Peyer's patch (tissue), 4 donors: ENCODE data around the gene MAN1A2. TPM values are rescaled to one million over a fixed set of nuclear protein-coding genes. Genes with fewer than 3 reads are reported as not detected.

Source experiments
- DNase-seq, 3 donors: peaks; one replicate each; pipeline ENCODE4 v3.0.0-alpha.2; 2017 to 2019
- H3K27ac ChIP-seq, 4 donors: fragments of 200-600 bp; sonication (generic); one replicate each; pipeline ENCODE4 v1.5.1; 2016 to 2019
- H3K27me3 ChIP-seq, 2 donors: fragments of 200-600 bp; sonication (generic); one replicate each; pipeline ENCODE4 v1.5.1; 2019
- H3K36me3 ChIP-seq, 3 donors: fragments of 200-600 bp; sonication (generic); one replicate each; pipeline ENCODE4 v1.5.1; 2016 to 2019
- H3K4me1 ChIP-seq, 4 donors: fragments of 200-600 bp; sonication (generic); one replicate each; pipeline ENCODE4 v1.5.1; 2016 to 2019
- H3K4me3 ChIP-seq, 4 donors: fragments of 200-600 bp; sonication (generic); 1 replicate in 3 of 4; 2 replicates in 1 of 4; pipeline ENCODE4 v1.5.1; 2016 to 2019; ENCODE audit warnings: mild to moderate bottlenecking in 1 of 4
- H3K9me3 ChIP-seq, 4 donors: fragments of 200-600 bp; sonication (generic); one replicate each; pipeline ENCODE4 v1.5.1; 2016 to 2019; ENCODE audit warnings: mild to moderate bottlenecking in 1 of 4
- POLR2A ChIP-seq, 2 donors: fragments of 450-650 bp; IDR thresholded peaks; one replicate each; pipeline ENCODE4 v1.5.1; 2017; ENCODE audit warnings: antibody characterized with exemption in 2 of 2, mild to moderate bottlenecking in 2 of 2, moderate library complexity in 2 of 2
- total RNA-seq, 4 donors: library from RNA; depleted of rRNA; stranded (reverse); fragments of >200 nt; gene quantifications; one replicate each; pipeline ENCODE4 v1.1.0, GENCODE V29; 2016
- TF ChIP-seq, protein P1 (sequence below), 6 experiments: fragments of 450-650 bp in 4 of 6; fragments of 200-600 bp in 2 of 6; sonication (generic) in 1 of 6; IDR thresholded peaks; one replicate each; pipeline ENCODE4 v1.5.1; 2017 to 2019; ENCODE audit warnings: antibody characterized with exemption in 6 of 6, mild to moderate bottlenecking in 3 of 6, moderate library complexity in 1 of 6

Gene MAN1A2
- total RNA-seq, 4 donors from 2014 or later: 43.2 to 53.8 (median 49.4) TPM

DNA sequence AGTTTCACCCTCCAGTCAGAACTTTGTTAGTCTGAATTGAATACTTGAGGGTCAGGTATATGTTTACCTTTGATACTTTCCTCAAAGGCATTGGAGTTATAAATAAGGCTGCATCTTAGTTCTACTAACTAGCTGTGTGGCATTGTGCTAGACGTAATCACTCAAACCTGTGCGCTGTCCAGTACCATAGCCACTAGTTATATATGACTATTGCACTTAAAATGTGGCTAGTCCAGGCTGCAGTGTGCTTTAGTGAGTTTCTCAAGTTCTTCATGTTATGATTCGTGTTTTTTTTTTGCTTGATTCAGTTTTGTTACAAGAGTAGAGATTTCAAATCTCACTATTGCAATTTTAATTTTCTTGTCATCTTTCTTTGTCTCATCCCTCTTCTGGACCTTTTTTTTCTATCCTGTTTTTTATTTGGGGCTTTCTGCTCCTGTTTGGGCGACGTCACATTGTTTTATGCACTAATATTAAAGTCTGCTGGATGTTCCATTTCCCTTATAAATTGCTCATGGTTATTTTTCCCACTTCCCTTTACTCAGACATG is 5.7 kb downstream of the MAN1A2 start:
- TF ChIP-seq POLR2A (IDR thresholded peaks at IDR 0.05): no peak
- TF ChIP-seq, protein P1, sequence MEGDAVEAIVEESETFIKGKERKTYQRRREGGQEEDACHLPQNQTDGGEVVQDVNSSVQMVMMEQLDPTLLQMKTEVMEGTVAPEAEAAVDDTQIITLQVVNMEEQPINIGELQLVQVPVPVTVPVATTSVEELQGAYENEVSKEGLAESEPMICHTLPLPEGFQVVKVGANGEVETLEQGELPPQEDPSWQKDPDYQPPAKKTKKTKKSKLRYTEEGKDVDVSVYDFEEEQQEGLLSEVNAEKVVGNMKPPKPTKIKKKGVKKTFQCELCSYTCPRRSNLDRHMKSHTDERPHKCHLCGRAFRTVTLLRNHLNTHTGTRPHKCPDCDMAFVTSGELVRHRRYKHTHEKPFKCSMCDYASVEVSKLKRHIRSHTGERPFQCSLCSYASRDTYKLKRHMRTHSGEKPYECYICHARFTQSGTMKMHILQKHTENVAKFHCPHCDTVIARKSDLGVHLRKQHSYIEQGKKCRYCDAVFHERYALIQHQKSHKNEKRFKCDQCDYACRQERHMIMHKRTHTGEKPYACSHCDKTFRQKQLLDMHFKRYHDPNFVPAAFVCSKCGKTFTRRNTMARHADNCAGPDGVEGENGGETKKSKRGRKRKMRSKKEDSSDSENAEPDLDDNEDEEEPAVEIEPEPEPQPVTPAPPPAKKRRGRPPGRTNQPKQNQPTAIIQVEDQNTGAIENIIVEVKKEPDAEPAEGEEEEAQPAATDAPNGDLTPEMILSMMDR (IDR thresholded peaks at IDR 0.05): no peak
- H3K27ac ChIP-seq: no peak overlapping the region
- H3K27me3 ChIP-seq: no peaks in the 10 kb centered on the region
- no peak for DNase-seq
- no peak overlapping the region for H3K4me3 ChIP-seq
- H3K36me3 ChIP-seq: no peaks in the 10 kb centered on the region
- H3K4me1 ChIP-seq: peaks cover 0 to 12% (median 5%) of the 10 kb centered on the region in 4 donors
- no peaks in the 10 kb centered on the region for H3K9me3 ChIP-seq

DNA sequence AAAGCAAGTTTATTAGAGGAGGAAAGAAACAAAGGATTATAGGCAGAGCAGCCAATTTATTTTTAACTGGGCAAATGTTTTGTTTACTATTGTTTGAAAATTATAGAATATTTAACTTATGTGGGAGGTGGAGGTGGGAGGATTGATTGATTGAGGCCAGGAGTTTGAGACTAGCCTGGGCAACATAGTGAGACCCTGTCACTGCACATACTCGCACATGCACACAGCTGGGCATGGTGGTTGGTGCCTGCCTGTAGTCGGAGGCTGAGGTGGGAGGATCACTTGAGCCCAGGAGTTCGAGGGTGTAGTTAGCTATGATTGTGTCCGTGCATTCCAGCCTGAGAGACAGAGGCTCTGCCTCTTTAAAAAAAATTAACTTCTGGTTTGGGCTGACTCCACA is 6.7 kb downstream of the MAN1A2 start:
- Histone ChIP-seq H3K4me1 (peaks cover 0 to 11% (median 5%) of the 10 kb centered on the region in 4 donors), H3K27me3 (no peaks in the 10 kb centered on the region), H3K27ac (no peak overlapping the region), H3K36me3 (no peaks in the 10 kb centered on the region), H3K9me3 (no peaks in the 10 kb centered on the region), H3K4me3 (no peak overlapping the region)
- no peak for DNase-seq
- TF ChIP-seq POLR2A (IDR thresholded peaks at IDR 0.05): no peak
- TF ChIP-seq, protein P1 (IDR thresholded peaks at IDR 0.05): no peak

DNA sequence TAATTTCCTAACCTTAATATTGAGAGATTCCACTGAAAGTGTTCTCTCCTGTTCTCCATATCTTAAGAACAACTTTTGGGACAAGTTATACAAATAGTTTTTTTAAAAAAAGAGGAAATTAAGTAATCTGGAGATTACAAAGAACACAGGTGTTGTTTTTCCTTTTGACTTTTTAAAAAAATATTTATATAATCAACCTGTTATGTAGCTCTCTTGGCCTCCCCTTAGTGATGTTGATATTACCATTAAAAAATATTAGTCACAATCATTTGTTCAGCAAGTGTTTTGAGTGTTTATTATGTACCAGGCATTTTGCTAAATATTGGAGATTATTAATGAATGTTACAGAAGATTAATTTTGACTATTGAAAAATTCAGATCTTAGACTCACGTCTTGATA is 8.1 kb downstream of the MAN1A2 start:
- Histone ChIP-seq H3K27me3 (no peaks in the 10 kb centered on the region), H3K9me3 (no peaks in the 10 kb centered on the region), H3K4me3 (no peak overlapping the region), H3K27ac (no peak overlapping the region), H3K36me3 (no peaks in the 10 kb centered on the region), H3K4me1 (peaks cover 0 to 7% (median 0%) of the 10 kb centered on the region in 4 donors)
- no peak for DNase-seq
- TF ChIP-seq POLR2A (IDR thresholded peaks at IDR 0.05): no peak
- TF ChIP-seq, protein P1 (IDR thresholded peaks at IDR 0.05): no peak

DNA sequence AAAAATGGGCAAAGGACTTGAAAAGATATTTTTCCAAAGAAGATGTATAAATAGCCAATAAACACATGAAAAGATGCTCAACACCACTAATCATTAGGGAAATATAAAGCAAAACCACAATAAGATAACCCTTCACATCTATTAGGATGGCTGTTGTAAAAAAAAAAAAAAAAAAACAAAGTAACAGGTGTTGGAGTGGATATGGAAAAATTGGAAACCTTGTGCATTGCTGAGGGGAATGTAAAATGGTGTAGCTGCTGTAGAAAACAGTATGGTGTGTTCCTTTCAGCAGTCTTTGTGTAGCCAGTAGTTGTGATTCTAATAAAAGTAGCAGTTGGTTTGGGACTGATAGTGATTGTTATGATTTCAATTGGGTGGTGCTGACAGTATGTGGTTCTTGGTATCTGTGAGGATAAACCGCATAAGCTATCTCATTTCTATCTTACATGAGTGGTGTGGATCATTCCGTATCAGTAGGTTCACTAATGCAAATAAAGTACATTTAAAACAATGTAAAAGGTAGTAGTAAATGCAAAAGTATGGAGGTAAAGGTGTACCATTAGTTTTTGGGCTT is 19.9 kb downstream of the MAN1A2 start:
- Histone ChIP-seq H3K27ac (no peak overlapping the region), H3K4me3 (no peak overlapping the region), H3K36me3 (no peaks in the 10 kb centered on the region), H3K27me3 (no peaks in the 10 kb centered on the region), H3K4me1 (peaks cover 0 to 4% (median 0%) of the 10 kb centered on the region in 4 donors), H3K9me3 (no peaks in the 10 kb centered on the region)
- DNase-seq: no peak
- no peak for TF ChIP-seq POLR2A (IDR thresholded peaks at IDR 0.05)
- TF ChIP-seq, protein P1 (IDR thresholded peaks at IDR 0.05): no peak

DNA sequence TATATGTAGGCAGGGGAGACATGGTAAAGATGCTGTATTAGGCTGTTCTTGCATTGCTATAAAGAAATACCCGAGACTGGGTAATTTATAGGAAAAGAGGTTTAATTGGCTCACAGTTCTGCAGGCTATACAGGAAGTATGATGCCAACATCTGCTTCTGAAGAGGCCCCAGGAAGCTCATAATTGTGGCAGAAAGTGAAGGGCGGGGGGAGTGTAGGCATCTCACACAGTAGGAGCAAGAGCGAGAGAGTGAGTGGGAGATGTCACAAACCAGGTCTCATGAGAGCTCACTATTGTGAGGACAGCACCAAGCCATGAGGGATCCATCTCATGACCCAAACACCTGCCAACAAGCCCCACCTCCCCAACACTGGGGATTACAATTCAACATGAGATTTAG is 21.1 kb downstream of the MAN1A2 start:
- Histone ChIP-seq H3K4me1 (peaks cover 0 to 4% (median 0%) of the 10 kb centered on the region in 4 donors), H3K36me3 (no peaks in the 10 kb centered on the region), H3K27me3 (no peaks in the 10 kb centered on the region), H3K27ac (no peak overlapping the region), H3K9me3 (no peaks in the 10 kb centered on the region), H3K4me3 (no peak overlapping the region)
- TF ChIP-seq POLR2A (IDR thresholded peaks at IDR 0.05): no peak
- TF ChIP-seq, protein P1 (IDR thresholded peaks at IDR 0.05): no peak
- DNase-seq: no peak
